CD4-positive, alpha-beta T cell (primary cell): ENCODE results near the gene DYNC1LI2. TPM values are rescaled to one million over a fixed set of nuclear protein-coding genes. Genes with fewer than 3 reads are reported as not detected.

Experiments
- ATAC-seq: fragments of 200-7000 bp; cut with Tn5 transposase; one replicate; pipeline ENCODE4 v1.10.0; 2022; ENCODE audit warnings: mild to moderate bottlenecking; ENCODE audit not compliant: poor library complexity
- CTCF ChIA-PET: fragments of 350-600 bp; sonication (Branson Sonifier 250); formaldehyde crosslinking; loops from one replicate; lab custom pipeline; 2021; ENCODE audit warnings: antibody characterized with exemption, inconsistent platforms; lab: Charles Lee
- POLR2A ChIA-PET: fragments of 350-600 bp; sonication (Branson Sonifier 250); formaldehyde crosslinking; loops from one replicate; lab custom pipeline; 2021; ENCODE audit warnings: antibody characterized with exemption, inconsistent platforms; lab: Charles Lee
- DNase-seq, 14 experiments: peaks; one replicate each; pipeline ENCODE4 v3.0.0-alpha.2; 2013 to 2020; ENCODE audit warnings: mixed read lengths in 2 of 14
- H3K27ac ChIP-seq, 2 donors: one replicate each; pipeline versions ENCODE4 v1.5.1 to v1.7.0; 2013; ENCODE audit warnings: low read length in 2 of 2, low read depth in 1 of 2, mild to moderate bottlenecking in 1 of 2
- H3K27me3 ChIP-seq, 2 experiments: 1 replicate in 1 of 2; 2 replicates in 1 of 2; pipeline versions ENCODE4 v1.6.1 to v1.7.0; 2013; ENCODE audit warnings: low read length in 2 of 2, control low read depth in 1 of 2, mild to moderate bottlenecking in 1 of 2, moderate library complexity in 1 of 2; ENCODE audit not compliant: insufficient read depth in 2 of 2, control insufficient read depth in 1 of 2
- H3K36me3 ChIP-seq: one replicate; pipeline ENCODE4 v1.6.1; 2013; ENCODE audit warnings: low read length, control low read depth; ENCODE audit not compliant: insufficient read depth
- H3K4me1 ChIP-seq: one replicate; pipeline ENCODE4 v1.6.1; 2013; ENCODE audit warnings: low read length, control low read depth; ENCODE audit not compliant: insufficient read depth
- H3K4me3 ChIP-seq: one replicate; pipeline ENCODE4 v1.5.1; 2013; ENCODE audit warnings: mild to moderate bottlenecking, low read length, moderate library complexity
- H3K9me3 ChIP-seq, 2 experiments: 1 replicate in 1 of 2; 2 replicates in 1 of 2; pipeline versions ENCODE4 v1.6.1 to v1.7.0; 2013; ENCODE audit warnings: low read length in 2 of 2, mild to moderate bottlenecking in 2 of 2, control low read depth in 1 of 2, moderate library complexity in 1 of 2; ENCODE audit not compliant: control insufficient read depth in 1 of 2, insufficient read depth in 1 of 2
- H3K27ac Mint-ChIP-seq: one replicate; pipeline ENCODE4 v1.8.0; 2020; ENCODE audit warnings: mixed read lengths
- H3K27me3 Mint-ChIP-seq: one replicate; pipeline ENCODE4 v1.8.0; 2021; ENCODE audit warnings: mixed read lengths
- H3K36me3 Mint-ChIP-seq: one replicate; pipeline ENCODE4 v1.8.0; 2021; ENCODE audit warnings: low read depth, mixed read lengths
- H3K4me1 Mint-ChIP-seq: one replicate; pipeline ENCODE4 v1.8.0; 2021; ENCODE audit warnings: low read depth, mixed read lengths
- H3K4me3 Mint-ChIP-seq: one replicate; pipeline ENCODE4 v1.8.0; 2020; ENCODE audit warnings: mild to moderate bottlenecking, mixed read lengths
- H3K9me3 Mint-ChIP-seq: one replicate; pipeline ENCODE4 v1.8.0; 2020; ENCODE audit warnings: mixed read lengths
- intact Hi-C, 2 experiments: fragments of 100-400 bp; cut with DNase I in 1 of 2; cut with micrococcal nuclease in 1 of 2; formaldehyde crosslinking; loops; one replicate each; pipeline versions ENCODE4 v1.15.1 to v1.9.0; 2023 to 2025; cut with DNase I, micrococcal nuclease
- total RNA-seq, 174 experiments: library from RNA in 2 of 174; stranded (reverse) in 2 of 174; gene quantifications; one replicate each; pipeline ENCODE4 v1.2.3 and lab custom pipeline; 2021 to 2026
- TF ChIP-seq, protein P1 (sequence below): fragments of 200-600 bp; IDR thresholded peaks from one replicate; pipeline ENCODE4 v1.8.0; 2022; ENCODE audit warnings: antibody characterized with exemption, mild to moderate bottlenecking

Gene DYNC1LI2
- total RNA-seq, 2 experiments from 2014 or later: 81.8 to 82.4 TPM

GRCh38 chr16:66705790-66706505 lies 45.5 kb downstream of the DYNC1LI2 start:
- ChIA-PET CTCF (no interaction called here), POLR2A (no interaction called here)
- Mint-ChIP-seq H3K36me3 (no peaks in the 10 kb centered on the region), H3K4me3 (no peak overlapping the region), H3K4me1 (no peaks in the 10 kb centered on the region), H3K27me3 (peaks cover 15% of the 10 kb centered on the region), H3K27ac (no peak overlapping the region), H3K9me3 (no peaks in the 10 kb centered on the region)
- H3K4me3 ChIP-seq: no peak overlapping the region
- DNase-seq: no peak
- TF ChIP-seq, protein P1, sequence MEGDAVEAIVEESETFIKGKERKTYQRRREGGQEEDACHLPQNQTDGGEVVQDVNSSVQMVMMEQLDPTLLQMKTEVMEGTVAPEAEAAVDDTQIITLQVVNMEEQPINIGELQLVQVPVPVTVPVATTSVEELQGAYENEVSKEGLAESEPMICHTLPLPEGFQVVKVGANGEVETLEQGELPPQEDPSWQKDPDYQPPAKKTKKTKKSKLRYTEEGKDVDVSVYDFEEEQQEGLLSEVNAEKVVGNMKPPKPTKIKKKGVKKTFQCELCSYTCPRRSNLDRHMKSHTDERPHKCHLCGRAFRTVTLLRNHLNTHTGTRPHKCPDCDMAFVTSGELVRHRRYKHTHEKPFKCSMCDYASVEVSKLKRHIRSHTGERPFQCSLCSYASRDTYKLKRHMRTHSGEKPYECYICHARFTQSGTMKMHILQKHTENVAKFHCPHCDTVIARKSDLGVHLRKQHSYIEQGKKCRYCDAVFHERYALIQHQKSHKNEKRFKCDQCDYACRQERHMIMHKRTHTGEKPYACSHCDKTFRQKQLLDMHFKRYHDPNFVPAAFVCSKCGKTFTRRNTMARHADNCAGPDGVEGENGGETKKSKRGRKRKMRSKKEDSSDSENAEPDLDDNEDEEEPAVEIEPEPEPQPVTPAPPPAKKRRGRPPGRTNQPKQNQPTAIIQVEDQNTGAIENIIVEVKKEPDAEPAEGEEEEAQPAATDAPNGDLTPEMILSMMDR: no peak
- intact Hi-C loops: no loop called here
- no peak for ATAC-seq
- no peaks in the 10 kb centered on the region for H3K27me3 ChIP-seq
- no peaks in the 10 kb centered on the region for H3K4me1 ChIP-seq
- no peak overlapping the region for H3K27ac ChIP-seq
- no peaks in the 10 kb centered on the region for H3K36me3 ChIP-seq
- no peaks in the 10 kb centered on the region for H3K9me3 ChIP-seq

- DNase-seq (no peak), ATAC-seq (no peak)
- H3K4me3 Mint-ChIP-seq: no peak overlapping the region
- H3K4me1 Mint-ChIP-seq: no peaks in the 10 kb centered on the region
- no peaks in the 10 kb centered on the region for H3K9me3 Mint-ChIP-seq
- Histone ChIP-seq H3K36me3 (no peaks in the 10 kb centered on the region), H3K4me3 (no peak overlapping the region), H3K27ac (no peak overlapping the region), H3K4me1 (no peaks in the 10 kb centered on the region), H3K27me3 (peaks cover 0 to 2% of the 10 kb centered on the region in 2 experiments), H3K9me3 (no peaks in the 10 kb centered on the region)
- peaks cover 5% of the 10 kb centered on the region for H3K27me3 Mint-ChIP-seq
- ChIA-PET POLR2A (interaction anchor here (0.7 kb wide), 1 partner anchor 86 kb away, joined by 3 read pairs; no protein-coding TSS in a partner anchor), CTCF (interaction anchor here (0.6 kb wide), 2 partner anchors 37 to 308 kb away, joined by 3 read pairs; no protein-coding TSS in a partner anchor)
- no peak overlapping the region for H3K27ac Mint-ChIP-seq
- TF ChIP-seq, protein P1: no peak
- intact Hi-C loops: no loop called here
- H3K36me3 Mint-ChIP-seq: no peaks in the 10 kb centered on the region
Measured at GRCh38 chr16:66703406-66704215, 47.8 kb downstream of the DYNC1LI2 start.

DNA sequence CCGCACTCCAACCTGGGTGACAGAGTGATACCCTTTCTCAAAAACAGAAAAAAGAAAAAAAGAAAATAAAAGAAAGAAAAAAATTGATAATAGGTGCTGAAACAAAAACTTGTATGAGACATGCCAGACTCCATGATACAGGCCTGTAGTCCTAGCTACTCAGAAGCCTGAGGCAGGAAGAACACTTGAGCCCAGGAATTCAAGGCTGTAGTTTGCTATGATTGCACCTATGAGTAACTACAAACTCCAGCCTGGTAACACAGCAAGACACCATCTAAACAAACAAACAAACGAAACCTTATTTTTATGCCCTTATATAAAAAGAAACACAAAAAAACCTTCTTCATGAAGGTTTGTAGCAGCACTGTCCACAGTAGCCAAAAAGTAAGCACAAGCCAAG lies 49.9 kb downstream of the DYNC1LI2 start:
- ChIA-PET CTCF (no interaction called here), POLR2A (no interaction called here)
- Histone ChIP-seq H3K9me3 (no peaks in the 10 kb centered on the region), H3K27ac (no peak overlapping the region), H3K36me3 (no peaks in the 10 kb centered on the region), H3K4me1 (peaks cover 7% of the 10 kb centered on the region), H3K4me3 (no peak overlapping the region), H3K27me3 (peaks cover 0 to 4% of the 10 kb centered on the region in 2 experiments)
- no peaks in the 10 kb centered on the region for H3K36me3 Mint-ChIP-seq
- H3K4me3 Mint-ChIP-seq: no peak overlapping the region
- no peak for DNase-seq
- intact Hi-C loops: no loop called here
- H3K27me3 Mint-ChIP-seq: peaks cover 4% of the 10 kb centered on the region
- no peaks in the 10 kb centered on the region for H3K9me3 Mint-ChIP-seq
- H3K27ac Mint-ChIP-seq: no peak overlapping the region
- no peak for ATAC-seq
- no peaks in the 10 kb centered on the region for H3K4me1 Mint-ChIP-seq
- TF ChIP-seq, protein P1: no peak
